SK-N-SH treated with all-trans-retinoic acid at 6 μM for 48 hours (cell line): Measurements from ENCODE around the gene EXD3.

Experiments used
- ATAC-seq: fragments of 200-7000 bp; cut with Tn5 transposase; 3 replicates; pipeline ENCODE4 v1.9.1; 2020; ENCODE audit warnings: mild to moderate bottlenecking, moderate library complexity
- ARNTL ChIP-seq: fragments of 450-650 bp; formaldehyde crosslinking; IDR thresholded peaks from 2 replicates; pipeline ENCODE4 v1.5.0; 2020; ENCODE audit warnings: low read depth, mild to moderate bottlenecking, moderate library complexity, borderline replicate concordance
- BACH2 ChIP-seq: fragments of 250-450 bp; sonication (Bioruptor Pico); IDR thresholded peaks from 2 replicates; pipeline ENCODE4 v1.9.0; 2021; ENCODE audit warnings: mild to moderate bottlenecking, borderline replicate concordance
- CSDC2 ChIP-seq: fragments of 250-450 bp; sonication (Bioruptor Pico); IDR thresholded peaks from 2 replicates; pipeline ENCODE4 v1.5.0; 2020; ENCODE audit warnings: mild to moderate bottlenecking, moderate library complexity
- ESRRG ChIP-seq: fragments of 250-450 bp; sonication (Bioruptor Pico); IDR thresholded peaks from 2 replicates; pipeline ENCODE4 v1.6.1; 2021; ENCODE audit warnings: mild to moderate bottlenecking
- GLIS3 ChIP-seq: fragments of 250-450 bp; sonication (Bioruptor Pico); IDR thresholded peaks from 2 replicates; pipeline ENCODE4 v1.5.0; 2020; ENCODE audit warnings: mild to moderate bottlenecking, moderate library complexity
- ISL1 ChIP-seq: fragments of 250-450 bp; sonication (Bioruptor Pico); IDR thresholded peaks from 2 replicates; pipeline ENCODE4 v2.1.2; 2022; ENCODE audit warnings: mild to moderate bottlenecking, moderate library complexity
- OSR1 ChIP-seq: fragments of 250-450 bp; sonication (Bioruptor Pico); IDR thresholded peaks from 2 replicates; pipeline ENCODE4 v1.8.0; 2022; ENCODE audit warnings: moderate library complexity, mild to moderate bottlenecking, inconsistent platforms
- RARB ChIP-seq: fragments of 250-450 bp; sonication (Bioruptor Pico); IDR thresholded peaks from 2 replicates; pipeline ENCODE4 v1.8.0; 2021; ENCODE audit warnings: mild to moderate bottlenecking, moderate library complexity
- SNAI2 ChIP-seq: fragments of 250-450 bp; sonication (Bioruptor Pico); IDR thresholded peaks from 2 replicates; pipeline ENCODE4 v1.5.0; 2020; ENCODE audit warnings: mild to moderate bottlenecking, moderate library complexity
- TCF4 ChIP-seq: fragments of 250-450 bp; sonication (Bioruptor Pico); IDR thresholded peaks from 2 replicates; pipeline ENCODE4 v1.8.0; 2021; ENCODE audit warnings: mild to moderate bottlenecking, moderate library complexity, borderline replicate concordance
- TOX ChIP-seq: fragments of 250-450 bp; sonication (Bioruptor Pico); IDR thresholded peaks from 2 replicates; pipeline ENCODE4 v1.8.0; 2021; ENCODE audit warnings: mild to moderate bottlenecking, moderate library complexity, borderline replicate concordance
- ZC3H10 ChIP-seq: fragments of 250-450 bp; sonication (Bioruptor Pico); IDR thresholded peaks from 2 replicates; pipeline ENCODE4 v1.5.1; 2021; ENCODE audit warnings: mild to moderate bottlenecking, moderate library complexity
- ZFP3 ChIP-seq: fragments of 250-450 bp; sonication (Bioruptor Pico); IDR thresholded peaks from 2 replicates; pipeline ENCODE4 v1.5.0; 2020; ENCODE audit warnings: mild to moderate bottlenecking, moderate library complexity
- ZFP30 ChIP-seq: fragments of 450-650 bp; formaldehyde crosslinking; IDR thresholded peaks from 2 replicates; pipeline ENCODE4 v1.5.0; 2022; ENCODE audit warnings: mild to moderate bottlenecking, moderate library complexity
- ZNF565 ChIP-seq: fragments of 450-650 bp; formaldehyde crosslinking; conservative IDR thresholded peaks from 2 replicates; pipeline ENCODE4 v1.5.0; 2020; ENCODE audit warnings: low read depth, mild to moderate bottlenecking, moderate library complexity
- ZNF70 ChIP-seq: fragments of 450-650 bp; formaldehyde crosslinking; IDR thresholded peaks from 2 replicates; pipeline ENCODE4 v1.5.0; 2020; ENCODE audit warnings: mild to moderate bottlenecking, moderate library complexity
- ZNF8 ChIP-seq: fragments of 450-650 bp; formaldehyde crosslinking; IDR thresholded peaks from 2 replicates; pipeline ENCODE4 v1.5.0; 2020; ENCODE audit warnings: mild to moderate bottlenecking, moderate library complexity
- TF ChIP-seq, protein P1 (sequence below): fragments of 250-450 bp; sonication (Bioruptor Pico); IDR thresholded peaks from 2 replicates; pipeline ENCODE4 v1.8.0; 2020; ENCODE audit warnings: mild to moderate bottlenecking, moderate library complexity, borderline replicate concordance
- TF ChIP-seq, protein P2 (sequence below): fragments of 250-450 bp; sonication (Bioruptor Pico); IDR thresholded peaks from 2 replicates; pipeline ENCODE4 v1.5.1; 2020; ENCODE audit warnings: low read depth, mild to moderate bottlenecking, moderate library complexity
- TF ChIP-seq, protein P3 (sequence below): fragments of 250-450 bp; sonication (Bioruptor Pico); IDR thresholded peaks from 2 replicates; pipeline ENCODE4 v1.5.0; 2020; ENCODE audit warnings: mild to moderate bottlenecking, moderate library complexity

EXD3 gene

DNA sequence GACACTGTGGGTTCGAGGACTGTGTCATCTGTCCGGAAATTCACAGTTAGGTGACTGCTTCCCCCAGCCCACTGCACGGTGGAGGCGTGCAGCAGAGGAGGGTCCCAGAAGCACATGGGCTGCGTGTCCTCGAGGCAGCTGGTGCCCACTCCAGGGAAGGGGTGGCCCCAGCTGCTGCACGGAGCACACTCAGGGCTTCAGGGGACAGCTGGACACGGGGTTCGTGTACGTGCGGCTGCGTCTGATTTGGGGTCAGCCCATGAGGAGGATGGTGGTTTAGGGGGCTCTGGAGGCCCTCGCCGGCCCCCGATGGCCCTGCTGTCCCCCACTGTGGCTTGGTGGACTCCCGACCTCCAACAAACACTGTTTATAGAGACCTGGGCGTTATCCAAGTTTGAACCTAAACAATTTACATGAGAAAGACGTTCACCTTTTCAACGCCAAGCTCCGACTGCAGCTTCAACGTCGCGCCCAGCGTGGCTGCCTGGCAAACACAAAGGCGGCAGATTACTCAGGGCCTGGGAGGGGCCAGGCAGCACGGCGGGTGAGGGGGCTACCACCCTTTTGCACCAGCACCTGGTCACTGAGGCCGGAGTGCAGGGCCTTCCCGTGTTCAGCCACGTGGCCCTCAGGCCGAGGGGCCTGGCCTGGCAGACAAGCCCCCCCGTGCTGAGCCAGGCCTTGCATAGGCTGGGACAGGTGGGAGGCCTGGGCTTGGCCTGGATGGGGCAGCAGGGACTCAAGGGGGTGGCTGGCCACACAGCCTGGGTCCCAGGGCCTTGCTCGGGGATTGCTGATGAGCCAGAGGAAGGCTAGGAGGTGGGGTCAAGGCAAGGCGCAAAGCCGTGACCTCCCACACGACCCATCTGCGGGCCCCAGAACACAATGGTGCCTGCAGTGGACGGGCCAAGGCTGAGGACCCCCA lies 55.2 kb downstream of the EXD3 start:
- TF ChIP-seq, protein P1, sequence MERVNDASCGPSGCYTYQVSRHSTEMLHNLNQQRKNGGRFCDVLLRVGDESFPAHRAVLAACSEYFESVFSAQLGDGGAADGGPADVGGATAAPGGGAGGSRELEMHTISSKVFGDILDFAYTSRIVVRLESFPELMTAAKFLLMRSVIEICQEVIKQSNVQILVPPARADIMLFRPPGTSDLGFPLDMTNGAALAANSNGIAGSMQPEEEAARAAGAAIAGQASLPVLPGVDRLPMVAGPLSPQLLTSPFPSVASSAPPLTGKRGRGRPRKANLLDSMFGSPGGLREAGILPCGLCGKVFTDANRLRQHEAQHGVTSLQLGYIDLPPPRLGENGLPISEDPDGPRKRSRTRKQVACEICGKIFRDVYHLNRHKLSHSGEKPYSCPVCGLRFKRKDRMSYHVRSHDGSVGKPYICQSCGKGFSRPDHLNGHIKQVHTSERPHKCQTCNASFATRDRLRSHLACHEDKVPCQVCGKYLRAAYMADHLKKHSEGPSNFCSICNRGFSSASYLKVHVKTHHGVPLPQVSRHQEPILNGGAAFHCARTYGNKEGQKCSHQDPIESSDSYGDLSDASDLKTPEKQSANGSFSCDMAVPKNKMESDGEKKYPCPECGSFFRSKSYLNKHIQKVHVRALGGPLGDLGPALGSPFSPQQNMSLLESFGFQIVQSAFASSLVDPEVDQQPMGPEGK (CRISPR knock-in tag): no peak
- TF ChIP-seq OSR1 (CRISPR knock-in tag) (no peak), GLIS3 (CRISPR knock-in tag) (no peak), ISL1 (CRISPR knock-in tag) (no peak), ZC3H10 (CRISPR knock-in tag) (no peak), TCF4 (no peak), ESRRG (CRISPR knock-in tag) (no peak), TOX (no peak), BACH2 (CRISPR knock-in tag) (no peak), ZFP3 (no peak), ZFP30 (CRISPR knock-in tag) (no peak), ZNF70 (CRISPR knock-in tag) (no peak), RARB (no peak), ZNF565 (CRISPR knock-in tag) (no peak)
- TF ChIP-seq, protein P2, sequence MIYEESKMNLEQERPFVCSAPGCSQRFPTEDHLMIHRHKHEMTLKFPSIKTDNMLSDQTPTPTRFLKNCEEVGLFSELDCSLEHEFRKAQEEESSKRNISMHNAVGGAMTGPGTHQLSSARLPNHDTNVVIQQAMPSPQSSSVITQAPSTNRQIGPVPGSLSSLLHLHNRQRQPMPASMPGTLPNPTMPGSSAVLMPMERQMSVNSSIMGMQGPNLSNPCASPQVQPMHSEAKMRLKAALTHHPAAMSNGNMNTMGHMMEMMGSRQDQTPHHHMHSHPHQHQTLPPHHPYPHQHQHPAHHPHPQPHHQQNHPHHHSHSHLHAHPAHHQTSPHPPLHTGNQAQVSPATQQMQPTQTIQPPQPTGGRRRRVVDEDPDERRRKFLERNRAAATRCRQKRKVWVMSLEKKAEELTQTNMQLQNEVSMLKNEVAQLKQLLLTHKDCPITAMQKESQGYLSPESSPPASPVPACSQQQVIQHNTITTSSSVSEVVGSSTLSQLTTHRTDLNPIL: no peak
- ATAC-seq: no peak

DNA sequence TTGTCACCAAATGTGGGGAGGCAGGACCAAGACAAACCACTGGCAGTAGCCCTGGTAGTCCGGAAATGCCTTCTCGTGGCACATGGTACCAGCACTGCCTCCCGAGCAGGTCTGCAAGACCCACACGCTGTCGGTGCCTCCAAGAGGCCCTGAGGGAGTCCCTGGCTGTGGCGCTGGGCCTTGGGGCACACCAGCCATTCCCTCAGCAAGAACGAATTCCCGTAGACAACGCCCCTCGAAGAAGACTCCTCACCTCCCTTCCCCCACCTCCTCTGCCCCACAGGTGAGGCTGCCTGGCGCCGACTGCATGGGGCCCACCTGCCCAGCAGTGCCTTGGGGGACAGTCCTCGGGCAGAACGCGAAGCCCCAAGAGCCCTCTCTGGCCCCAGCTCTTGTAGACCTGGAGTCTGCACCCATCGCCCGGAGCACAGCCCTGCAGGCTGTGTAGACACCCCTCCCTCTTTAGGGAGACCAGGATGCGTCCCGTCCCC lies 56.0 kb downstream of the EXD3 start:
- ATAC-seq: no peak
- TF ChIP-seq ESRRG (CRISPR knock-in tag): no peak
- TF ChIP-seq, protein P3, sequence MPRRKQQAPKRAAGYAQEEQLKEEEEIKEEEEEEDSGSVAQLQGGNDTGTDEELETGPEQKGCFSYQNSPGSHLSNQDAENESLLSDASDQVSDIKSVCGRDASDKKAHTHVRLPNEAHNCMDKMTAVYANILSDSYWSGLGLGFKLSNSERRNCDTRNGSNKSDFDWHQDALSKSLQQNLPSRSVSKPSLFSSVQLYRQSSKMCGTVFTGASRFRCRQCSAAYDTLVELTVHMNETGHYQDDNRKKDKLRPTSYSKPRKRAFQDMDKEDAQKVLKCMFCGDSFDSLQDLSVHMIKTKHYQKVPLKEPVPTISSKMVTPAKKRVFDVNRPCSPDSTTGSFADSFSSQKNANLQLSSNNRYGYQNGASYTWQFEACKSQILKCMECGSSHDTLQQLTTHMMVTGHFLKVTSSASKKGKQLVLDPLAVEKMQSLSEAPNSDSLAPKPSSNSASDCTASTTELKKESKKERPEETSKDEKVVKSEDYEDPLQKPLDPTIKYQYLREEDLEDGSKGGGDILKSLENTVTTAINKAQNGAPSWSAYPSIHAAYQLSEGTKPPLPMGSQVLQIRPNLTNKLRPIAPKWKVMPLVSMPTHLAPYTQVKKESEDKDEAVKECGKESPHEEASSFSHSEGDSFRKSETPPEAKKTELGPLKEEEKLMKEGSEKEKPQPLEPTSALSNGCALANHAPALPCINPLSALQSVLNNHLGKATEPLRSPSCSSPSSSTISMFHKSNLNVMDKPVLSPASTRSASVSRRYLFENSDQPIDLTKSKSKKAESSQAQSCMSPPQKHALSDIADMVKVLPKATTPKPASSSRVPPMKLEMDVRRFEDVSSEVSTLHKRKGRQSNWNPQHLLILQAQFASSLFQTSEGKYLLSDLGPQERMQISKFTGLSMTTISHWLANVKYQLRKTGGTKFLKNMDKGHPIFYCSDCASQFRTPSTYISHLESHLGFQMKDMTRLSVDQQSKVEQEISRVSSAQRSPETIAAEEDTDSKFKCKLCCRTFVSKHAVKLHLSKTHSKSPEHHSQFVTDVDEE (CRISPR knock-in tag): no peak
- no peak for TF ChIP-seq RARB
- TF ChIP-seq ZNF70 (CRISPR knock-in tag): no peak
- no peak for TF ChIP-seq CSDC2

DNA sequence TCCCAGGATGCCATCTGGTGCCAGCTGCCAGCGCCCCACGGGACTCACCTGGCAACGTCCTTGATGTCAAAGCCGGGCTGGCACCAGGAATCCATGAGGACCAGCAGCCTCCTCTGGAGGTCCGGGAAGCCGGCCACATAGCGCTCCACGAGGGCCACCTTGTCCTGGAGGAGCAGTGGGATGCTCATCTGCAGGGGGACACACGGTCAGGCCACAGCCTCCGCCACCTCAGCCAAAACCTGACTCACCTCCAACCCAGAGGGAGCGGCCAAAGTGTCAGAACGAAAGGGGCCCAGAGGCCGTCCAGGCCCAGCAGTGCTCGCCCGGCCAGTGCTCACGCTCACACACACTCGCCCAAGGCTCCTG lies 56.5 kb downstream of the EXD3 start:
- ATAC-seq: no peak
- no peak for TF ChIP-seq ARNTL (CRISPR knock-in tag)

DNA sequence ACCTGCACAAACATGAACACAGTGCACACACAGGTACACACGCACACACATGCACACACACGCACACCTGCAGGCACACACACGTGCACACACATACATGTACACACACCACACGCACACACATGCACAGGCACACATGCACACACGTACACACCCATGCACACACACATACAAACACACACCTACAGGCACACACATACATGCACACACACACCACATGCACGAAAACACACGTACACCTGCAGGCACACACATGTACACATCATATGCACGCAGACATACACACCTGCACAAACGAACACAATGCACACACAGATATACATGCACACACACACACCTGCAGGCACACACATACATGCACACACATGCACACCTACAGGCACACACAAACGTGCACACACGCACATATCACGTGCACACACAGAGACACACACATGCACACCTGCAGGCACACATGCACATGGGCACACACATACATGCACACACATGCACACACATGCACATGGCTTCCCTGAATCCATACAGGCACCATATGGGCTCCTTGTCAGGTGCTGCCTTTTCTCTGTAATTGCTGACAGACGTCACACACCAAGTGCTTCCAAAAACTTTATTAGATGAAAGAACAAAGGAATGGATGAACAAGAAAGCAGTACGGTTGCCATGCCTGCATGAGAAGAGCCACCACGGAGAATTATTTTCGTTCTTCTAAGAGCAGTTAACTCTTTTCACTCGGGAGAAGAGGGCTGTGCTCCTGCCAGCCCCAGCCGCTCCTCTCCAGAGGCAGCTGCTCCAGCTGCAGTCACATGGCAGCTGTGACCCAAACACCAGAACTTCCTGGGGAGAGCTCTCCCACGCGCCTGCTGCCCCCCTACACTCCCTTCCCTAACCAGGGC lies 57.2 kb downstream of the EXD3 start:
- TF ChIP-seq SNAI2 (CRISPR knock-in tag) (no peak), ESRRG (CRISPR knock-in tag) (no peak), ISL1 (CRISPR knock-in tag) (no peak)
- TF ChIP-seq, all 23 proteins: peak for 0
- no peak for ATAC-seq

DNA sequence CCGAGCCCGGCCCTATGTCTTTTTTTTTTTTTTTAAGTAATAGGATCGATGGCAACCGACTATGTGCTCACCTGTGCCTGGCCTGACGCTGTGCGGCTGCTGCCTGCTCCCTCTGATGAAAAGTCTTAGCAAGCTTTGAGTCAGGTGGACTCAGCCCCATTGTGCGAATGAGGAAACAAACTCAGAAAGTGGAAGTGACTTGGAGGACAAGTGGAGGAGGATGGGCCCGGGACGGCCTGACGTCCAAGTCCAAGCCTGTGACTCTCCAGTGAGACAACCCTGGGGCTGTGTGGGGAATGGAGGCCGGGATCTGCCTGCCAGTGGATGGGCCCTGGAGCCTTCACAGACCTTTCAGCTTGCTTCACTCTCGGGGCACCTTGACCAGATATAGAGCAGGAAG lies 57.9 kb downstream of the EXD3 start:
- no peak for ATAC-seq
- TF ChIP-seq ZNF8 (CRISPR knock-in tag) (no peak), ISL1 (CRISPR knock-in tag) (no peak), SNAI2 (CRISPR knock-in tag) (no peak), ZFP30 (CRISPR knock-in tag) (no peak), RARB (no peak), ZFP3 (no peak), TCF4 (no peak)
